Epithelial cell of esophagus (primary cell): ENCODE measurements around the gene ELOVL4.

ENCODE experiments used
- DNase-seq: peaks from one replicate; pipeline ENCODE4 v3.0.0; 2010; ENCODE audit warnings: low read depth
- H3K4me3 ChIP-seq: 2 replicates; pipeline ENCODE4 v1.5.1; 2011; ENCODE audit warnings: mild to moderate bottlenecking, low read length, control low read depth
- CTCF ChIP-seq: IDR thresholded peaks from 2 replicates; pipeline ENCODE4 v1.5.1; 2011; ENCODE audit warnings: low read depth, mild to moderate bottlenecking, low read length, control low read depth, inconsistent platforms; ENCODE audit not compliant: insufficient read depth; ENCODE audit errors: missing control alignments

The ELOVL4 gene

GRCh38 chr6:79947191-79948186 lies at the start of gene ELOVL4:
TSS of gene ELOVL4 (minus strand) at chr6:79947553. CDS start at chr6:79947279, 274 bp downstream.
- DNase-seq: peak; percentile 88
- no peak for TF ChIP-seq CTCF
- peak within 1 kb of the TSS; percentile 66 for H3K4me3 ChIP-seq

DNA sequence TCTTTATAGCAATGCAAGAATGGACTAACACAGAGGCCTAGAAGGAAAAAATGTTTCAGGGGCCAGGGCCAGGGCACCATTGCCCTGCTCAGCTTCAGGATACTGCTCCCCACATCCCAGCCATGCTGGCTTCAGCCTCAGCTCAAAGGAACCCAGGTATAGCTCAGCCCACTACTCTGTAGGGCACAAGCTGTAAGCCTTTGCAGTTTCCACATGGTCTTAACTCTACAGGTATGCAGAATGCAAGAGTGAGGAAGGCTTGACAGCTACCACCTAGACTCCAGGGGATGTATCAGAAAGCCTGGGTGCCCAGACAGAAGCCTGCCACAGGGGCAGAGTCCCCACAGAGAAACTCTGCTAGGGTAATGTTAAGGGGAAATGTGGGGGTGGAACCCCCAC lies 46.6 kb upstream of the ELOVL4 start:
- H3K4me3 ChIP-seq: no peak overlapping the region
- DNase-seq: no peak
- no peak for TF ChIP-seq CTCF

DNA sequence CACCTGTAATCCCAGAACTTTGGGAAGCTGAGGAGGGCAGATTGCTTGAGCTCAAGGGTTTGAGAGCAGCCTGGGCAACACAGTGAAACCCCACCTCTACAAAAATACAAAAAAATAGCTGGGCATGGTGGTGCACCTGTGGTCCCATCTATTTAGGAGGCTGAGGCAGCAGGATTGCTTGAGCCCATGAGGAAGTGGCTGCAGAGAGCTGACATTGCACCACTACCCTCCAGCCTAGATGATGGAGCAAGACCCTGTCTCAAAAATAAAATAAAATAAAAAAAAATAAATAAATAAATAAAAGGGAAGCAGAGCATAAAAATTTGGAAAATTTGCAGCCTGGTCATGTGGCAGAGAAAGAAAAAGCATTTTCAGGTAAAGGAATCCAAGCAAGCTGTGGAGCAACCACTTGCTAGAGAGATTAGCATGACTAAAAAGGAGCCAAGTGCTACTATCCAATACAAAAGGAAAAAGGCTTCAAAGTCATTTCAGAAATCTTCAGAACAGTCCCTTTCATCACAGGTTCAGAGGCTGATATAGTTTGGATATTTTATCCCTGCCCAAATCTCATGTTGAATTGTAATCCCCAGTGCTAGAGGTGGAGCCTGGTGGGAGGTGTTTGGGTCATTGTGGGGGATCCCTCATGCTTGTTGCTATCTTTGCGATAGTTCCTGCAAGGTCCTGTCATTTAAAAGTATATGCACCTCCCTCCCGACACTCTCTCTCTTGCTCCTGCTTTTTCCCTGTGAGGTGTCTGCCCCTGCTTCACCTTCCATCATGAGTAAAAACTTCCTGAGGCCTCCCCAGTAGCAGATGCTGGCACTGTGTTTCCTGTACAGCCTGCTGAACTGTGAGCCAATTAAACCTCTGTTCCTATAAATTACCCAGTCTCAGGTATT lies 45.9 kb upstream of the ELOVL4 start:
- no peak for TF ChIP-seq CTCF
- DNase-seq: no peak
- no peak overlapping the region for H3K4me3 ChIP-seq

DNA sequence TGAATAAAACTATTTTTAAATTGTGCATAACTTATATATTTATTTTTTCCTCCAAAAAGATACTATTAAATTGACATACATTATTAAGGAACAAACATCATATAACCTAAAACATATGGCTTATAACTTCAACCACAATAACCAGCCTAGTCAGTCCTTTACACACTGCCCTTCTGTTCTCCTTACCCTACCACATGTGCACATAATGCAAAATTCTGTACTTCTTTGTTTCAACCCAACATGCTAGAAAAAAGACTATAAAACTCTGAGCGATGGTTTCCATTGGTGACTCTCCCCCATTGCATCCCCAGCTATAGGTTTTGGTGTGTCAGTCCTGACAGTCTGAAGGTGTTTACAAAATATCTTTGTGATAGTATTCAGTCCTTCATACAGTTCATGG lies 42.3 kb upstream of the ELOVL4 start:
- H3K4me3 ChIP-seq: no peak overlapping the region
- DNase-seq: no peak
- TF ChIP-seq CTCF: no peak

DNA sequence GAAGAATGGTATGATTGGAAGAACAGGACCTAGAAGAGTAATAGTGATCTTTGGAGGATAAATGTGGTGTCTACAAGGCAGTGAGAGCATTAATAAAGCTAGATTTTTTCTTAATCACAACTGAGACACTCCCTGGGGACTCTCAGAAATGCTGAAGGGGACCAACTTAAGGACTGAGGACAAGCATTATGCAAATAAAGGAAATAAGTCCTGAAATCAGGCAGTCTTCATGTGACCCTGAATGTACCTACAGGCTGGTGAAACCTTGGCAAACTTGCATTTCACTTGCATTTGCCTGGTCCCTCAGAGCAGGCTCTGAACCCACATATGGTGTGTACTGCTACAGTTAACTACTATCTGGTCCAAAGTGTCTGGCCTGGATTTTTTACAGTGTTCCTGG lies 37.8 kb upstream of the ELOVL4 start:
- DNase-seq: no peak
- H3K4me3 ChIP-seq: no peak overlapping the region
- TF ChIP-seq CTCF: no peak

DNA sequence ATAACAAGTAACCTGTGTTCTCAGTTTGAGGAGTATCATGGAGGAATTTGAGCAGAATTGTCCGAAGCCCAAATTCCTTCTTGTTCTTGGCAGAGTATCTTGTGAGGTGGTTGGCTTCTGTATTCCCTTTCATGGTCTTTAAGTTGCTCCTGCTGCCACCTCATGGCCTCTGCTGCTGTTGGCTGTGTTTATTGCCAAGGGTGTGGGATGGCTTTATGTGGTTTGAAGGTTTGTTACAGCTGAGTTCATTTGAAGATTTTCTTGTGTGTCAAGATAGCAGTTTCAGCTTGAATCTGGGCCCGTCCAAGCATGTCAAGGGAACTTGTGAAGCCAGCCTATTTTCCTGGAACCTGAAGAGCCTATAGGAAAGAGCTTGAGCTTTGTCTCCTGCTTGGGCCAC lies 36.9 kb upstream of the ELOVL4 start:
- DNase-seq: peak; percentile 86
- peak; percentile 59 for TF ChIP-seq CTCF
- H3K4me3 ChIP-seq: no peak overlapping the region
